GM10266 (cell line): ENCODE results near the gene C11orf54.
"Not testable (repeated sequence)": the region's sequence is repeated elsewhere in the genome, so short reads cannot be mapped to it uniquely, and the experiment has no call there.

Source experiments
- DNase-seq: peaks from one replicate; pipeline ENCODE4 v3.0.0; 2012; ENCODE audit errors: extremely low spot score
- CTCF ChIP-seq: IDR thresholded peaks from 2 replicates; pipeline ENCODE4 v1.5.1; 2012; ENCODE audit warnings: mild to moderate bottlenecking, low read depth; ENCODE audit not compliant: control insufficient read depth, insufficient read depth; ENCODE audit errors: missing control alignments

C11orf54 gene

DNA sequence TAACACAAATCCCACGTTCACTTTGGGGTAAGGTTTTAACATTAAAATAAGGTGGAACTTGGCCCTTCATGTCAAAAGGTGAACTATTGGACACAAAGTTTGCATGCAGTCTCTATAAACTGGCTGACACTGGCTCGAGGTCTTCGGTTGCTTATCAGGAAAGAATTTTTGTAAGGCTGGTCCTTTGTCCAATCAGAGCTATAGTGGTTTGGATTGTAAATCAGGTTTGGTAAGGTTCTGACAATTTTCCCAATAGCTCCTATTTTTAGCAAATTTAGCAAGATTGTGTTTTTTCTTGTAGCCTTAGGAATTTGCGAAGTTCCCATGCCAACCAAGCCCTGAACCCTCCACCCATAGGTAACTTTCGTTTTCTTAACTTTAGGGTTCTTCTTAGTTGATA lies 25.0 kb downstream of the C11orf54 start:
- no peak for DNase-seq
- TF ChIP-seq CTCF = no peak

- TF ChIP-seq CTCF = no peak
- DNase-seq = no peak
Measured at GRCh38 chr11:93767018-93767417, 25.5 kb downstream of the C11orf54 start.

DNA sequence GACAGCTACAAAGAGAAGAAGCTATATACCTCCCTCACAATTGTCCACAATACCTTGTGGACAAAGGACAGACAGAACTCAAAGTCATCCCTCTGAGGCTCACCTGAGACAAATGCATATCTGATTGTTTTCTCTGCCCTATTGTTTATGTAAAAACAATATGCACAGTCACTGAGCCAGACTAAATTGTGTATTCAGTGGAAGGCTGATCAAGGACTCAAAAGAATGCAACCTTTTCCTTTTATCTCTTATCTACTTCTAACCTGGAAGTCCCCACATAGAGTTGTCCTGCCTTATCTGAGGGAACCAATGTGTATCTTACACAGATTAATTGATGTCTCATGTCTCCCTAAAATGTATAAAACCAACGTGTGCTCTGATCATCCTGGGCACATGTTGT lies 28.7 kb downstream of the C11orf54 start:
- no peak for TF ChIP-seq CTCF
- DNase-seq = no peak

GRCh38 chr11:93772123-93772522 lies 30.7 kb downstream of the C11orf54 start:
- no peak for TF ChIP-seq CTCF
- no peak for DNase-seq

GRCh38 chr11:93773045-93773477 lies 31.6 kb downstream of the C11orf54 start:
- TF ChIP-seq CTCF = no peak
- DNase-seq = no peak

DNA sequence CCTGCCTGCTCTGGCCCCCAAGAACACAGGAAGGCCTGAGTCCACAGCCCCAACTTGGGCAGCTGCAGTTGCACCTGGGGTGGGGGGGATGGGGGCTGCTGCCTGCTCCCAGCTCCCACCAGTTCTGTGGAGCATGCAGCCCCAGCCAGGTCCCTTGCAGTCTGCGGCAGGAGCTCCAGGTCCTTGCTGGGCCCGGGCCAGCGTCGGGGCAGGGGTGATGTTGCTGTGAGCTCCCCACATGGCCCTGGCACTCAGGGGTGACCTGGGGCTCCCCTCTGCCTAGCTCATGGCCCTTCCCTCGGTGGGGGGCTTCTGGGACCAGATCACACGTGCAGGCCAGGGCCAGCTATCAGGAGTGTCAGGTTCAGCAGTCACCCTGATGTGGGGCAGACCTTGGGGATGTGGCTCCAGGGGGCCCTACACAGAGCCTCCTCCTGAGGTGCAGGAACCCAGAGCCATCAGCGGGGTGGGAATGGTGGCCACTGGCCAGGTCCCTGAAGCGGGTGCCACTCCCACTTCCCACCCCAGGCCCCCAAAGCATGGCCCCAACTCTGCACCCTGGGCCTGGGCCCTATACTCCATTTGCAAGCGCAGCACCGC lies 32.2 kb downstream of the C11orf54 start:
- no peak for TF ChIP-seq CTCF
- no peak for DNase-seq

GRCh38 chr11:93774560-93774959 lies 33.1 kb downstream of the C11orf54 start:
- not testable (repeated sequence) for DNase-seq

DNA sequence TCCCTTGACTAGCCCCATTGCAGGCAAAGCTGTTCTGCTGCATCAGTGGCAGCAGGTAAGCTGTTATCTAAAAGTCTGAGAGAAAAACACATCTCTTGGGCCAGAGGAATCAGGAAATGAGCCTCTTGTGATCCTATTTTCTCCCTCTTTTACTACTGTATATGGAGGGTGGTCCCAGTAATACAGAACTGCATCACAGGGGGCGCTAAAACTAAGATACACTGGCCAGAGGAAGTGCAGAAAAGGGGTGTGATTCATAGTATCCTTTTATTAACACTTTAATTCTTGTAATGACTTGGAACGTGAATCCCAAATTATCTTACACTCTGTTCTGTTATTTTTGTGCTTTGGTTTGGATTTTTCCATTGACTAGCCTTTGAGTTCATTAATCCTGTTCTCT lies 33.8 kb downstream of the C11orf54 start:
- TF ChIP-seq CTCF = no peak
- DNase-seq = no peak
